Stimulated activated CD8-positive, alpha-beta memory T cell treated with anti-CD3 and anti-CD28 coated beads, Interleukin-12 subunit alpha, Interleukin-12 subunit beta, amount 100 ng/mL, for 4 hours (primary cell): ENCODE data around the gene IDI2.
"Not testable (repeated sequence)": the region's sequence is repeated elsewhere in the genome, so short reads cannot be mapped to it uniquely, and the experiment has no call there.

Experiments
- DNase-seq: peaks from one replicate; pipeline ENCODE4 v3.0.0-alpha.2; 2020; ENCODE audit warnings: low read depth

Gene IDI2

GRCh38 chr10:1047937-1048336 lies 22.3 kb upstream of the IDI2 start:
- no peak for DNase-seq

- DNase-seq = no peak
Observed at GRCh38 chr10:1045415-1045814, 19.8 kb upstream of the IDI2 start.

GRCh38 chr10:1044964-1045363 lies 19.3 kb upstream of the IDI2 start:
- no peak for DNase-seq

- no peak for DNase-seq
Observed at GRCh38 chr10:1044146-1044545, 18.5 kb upstream of the IDI2 start.

GRCh38 chr10:1043532-1043995 lies 17.9 kb upstream of the IDI2 start:
- DNase-seq = no peak

GRCh38 chr10:1041514-1041913 lies 15.9 kb upstream of the IDI2 start:
- DNase-seq = no peak

- no peak for DNase-seq
Observed at GRCh38 chr10:1040133-1040532, 14.5 kb upstream of the IDI2 start.

- not testable (repeated sequence) for DNase-seq
Observed at GRCh38 chr10:1038769-1039168, 13.1 kb upstream of the IDI2 start.

- DNase-seq = no peak
Observed at GRCh38 chr10:1037098-1037497, 11.4 kb upstream of the IDI2 start.

- DNase-seq = no peak
Observed at GRCh38 chr10:1036341-1036791, 10.7 kb upstream of the IDI2 start.

- no peak for DNase-seq
Observed at GRCh38 chr10:1035201-1035600, 9.5 kb upstream of the IDI2 start.

- no peak for DNase-seq
Observed at GRCh38 chr10:1034758-1035157, 9.1 kb upstream of the IDI2 start.

GRCh38 chr10:1033601-1034000 lies 7.9 kb upstream of the IDI2 start:
- no peak for DNase-seq

GRCh38 chr10:1029838-1030237 lies 4.2 kb upstream of the IDI2 start:
- DNase-seq = no peak

GRCh38 chr10:1026578-1026977 lies 919 bp upstream of the IDI2 start:
- no peak for DNase-seq

- no peak for DNase-seq
Observed at GRCh38 chr10:1024103-1024502, 1.6 kb downstream of the IDI2 start.

- DNase-seq = no peak
Observed at GRCh38 chr10:1022413-1022812, 3.2 kb downstream of the IDI2 start.

GRCh38 chr10:1020958-1021357 lies 4.7 kb downstream of the IDI2 start:
- no peak for DNase-seq

- no peak for DNase-seq
Observed at GRCh38 chr10:1020460-1020859, 5.2 kb downstream of the IDI2 start.

GRCh38 chr10:1019362-1019761 lies 6.3 kb downstream of the IDI2 start:
- no peak for DNase-seq

GRCh38 chr10:1015688-1016087 lies 10.0 kb downstream of the IDI2 start:
- no peak for DNase-seq

- no peak for DNase-seq
Observed at GRCh38 chr10:1011696-1012095, 14.0 kb downstream of the IDI2 start.

- DNase-seq = no peak
Observed at GRCh38 chr10:1010703-1011102, 15.0 kb downstream of the IDI2 start.

- DNase-seq = not testable (repeated sequence)
Observed at GRCh38 chr10:1009947-1010346, 15.7 kb downstream of the IDI2 start.

GRCh38 chr10:1009071-1009494 lies 16.6 kb downstream of the IDI2 start:
- DNase-seq = no peak
